ENCODE results near the gene SH3RF3. TPM values are rescaled to one million over a fixed set of nuclear protein-coding genes. Genes with fewer than 3 reads are reported as not detected.

SH3RF3 gene
- total RNA-seq, 4 donors from 2014 or later: 2.8 to 5.7 (median 3.0) TPM

DNA sequence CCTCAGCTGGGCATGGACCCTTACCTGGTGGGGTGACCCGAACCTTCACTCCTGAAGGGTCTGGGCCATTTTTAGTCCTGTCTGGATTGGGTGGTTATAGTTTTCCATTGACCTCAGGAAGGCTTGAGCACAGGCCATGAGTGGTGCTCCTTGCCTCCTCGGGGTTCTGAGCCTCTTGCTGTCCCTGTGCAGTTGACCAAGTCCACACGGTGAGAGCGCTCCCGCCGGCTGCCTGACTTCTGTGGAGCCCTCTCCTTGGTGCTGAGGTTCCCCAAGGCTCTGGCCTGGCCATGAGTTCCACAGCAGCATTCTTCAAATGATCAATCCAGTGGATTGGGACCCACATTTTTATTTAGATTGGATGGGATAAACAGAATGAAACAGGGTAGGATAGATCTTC lies 325.3 kb downstream of the SH3RF3 start:
- Histone ChIP-seq H3K36me3 (no peaks in the 10 kb centered on the region), H3K27ac (no peak overlapping the region), H3K9me3 (no peaks in the 10 kb centered on the region), H3K4me1 (peaks cover 32 to 34% of the 10 kb centered on the region in 2 donors), H3K4me3 (no peak overlapping the region), H3K27me3 (no peaks in the 10 kb centered on the region)
- ATAC-seq: no peak
- in situ Hi-C loops (cut with MboI; ENCODE audit: low sequenced_read_pairs in 4 of 4) (no loop called here), intact Hi-C loops (cut with DNase I; ENCODE audit: low total_unique reads) (loop anchor here (5.0 kb wide), 1 partner anchor 43 kb away; no protein-coding TSS in a partner anchor)
- no peak for TF ChIP-seq POLR2A (IDR thresholded peaks at IDR 0.05)
- TF ChIP-seq, protein P1, sequence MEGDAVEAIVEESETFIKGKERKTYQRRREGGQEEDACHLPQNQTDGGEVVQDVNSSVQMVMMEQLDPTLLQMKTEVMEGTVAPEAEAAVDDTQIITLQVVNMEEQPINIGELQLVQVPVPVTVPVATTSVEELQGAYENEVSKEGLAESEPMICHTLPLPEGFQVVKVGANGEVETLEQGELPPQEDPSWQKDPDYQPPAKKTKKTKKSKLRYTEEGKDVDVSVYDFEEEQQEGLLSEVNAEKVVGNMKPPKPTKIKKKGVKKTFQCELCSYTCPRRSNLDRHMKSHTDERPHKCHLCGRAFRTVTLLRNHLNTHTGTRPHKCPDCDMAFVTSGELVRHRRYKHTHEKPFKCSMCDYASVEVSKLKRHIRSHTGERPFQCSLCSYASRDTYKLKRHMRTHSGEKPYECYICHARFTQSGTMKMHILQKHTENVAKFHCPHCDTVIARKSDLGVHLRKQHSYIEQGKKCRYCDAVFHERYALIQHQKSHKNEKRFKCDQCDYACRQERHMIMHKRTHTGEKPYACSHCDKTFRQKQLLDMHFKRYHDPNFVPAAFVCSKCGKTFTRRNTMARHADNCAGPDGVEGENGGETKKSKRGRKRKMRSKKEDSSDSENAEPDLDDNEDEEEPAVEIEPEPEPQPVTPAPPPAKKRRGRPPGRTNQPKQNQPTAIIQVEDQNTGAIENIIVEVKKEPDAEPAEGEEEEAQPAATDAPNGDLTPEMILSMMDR (IDR thresholded peaks at IDR 0.05 in 4 of 5, conservative IDR thresholded peaks at IDR 0.05 in 1 of 5): no peak
- DNase-seq: no peak

- Histone ChIP-seq H3K27ac (no peak overlapping the region), H3K4me1 (peaks cover 31 to 33% of the 10 kb centered on the region in 2 donors), H3K4me3 (no peak overlapping the region), H3K9me3 (no peaks in the 10 kb centered on the region), H3K36me3 (no peaks in the 10 kb centered on the region), H3K27me3 (no peaks in the 10 kb centered on the region)
- ATAC-seq: no peak
- intact Hi-C loops (cut with DNase I; ENCODE audit: low total_unique reads) (loop anchor here (5.0 kb wide), 1 partner anchor 42 kb away; no protein-coding TSS in a partner anchor), in situ Hi-C loops (cut with MboI; ENCODE audit: low sequenced_read_pairs in 4 of 4) (no loop called here)
- DNase-seq: no peak
- TF ChIP-seq, protein P1 (IDR thresholded peaks at IDR 0.05 in 4 of 5, conservative IDR thresholded peaks at IDR 0.05 in 1 of 5): no peak
- no peak for TF ChIP-seq POLR2A (IDR thresholded peaks at IDR 0.05)
Measured at GRCh38 chr2:109454765-109455394, 325.9 kb downstream of the SH3RF3 start.

- no peak for DNase-seq
- H3K4me3 ChIP-seq: no peak overlapping the region
- no peak overlapping the region for H3K27ac ChIP-seq
- no peaks in the 10 kb centered on the region for H3K27me3 ChIP-seq
- intact Hi-C loops (cut with DNase I; ENCODE audit: low total_unique reads): no loop called here
- no peaks in the 10 kb centered on the region for H3K36me3 ChIP-seq
- in situ Hi-C loops (cut with MboI; ENCODE audit: low sequenced_read_pairs in 4 of 4): no loop called here
- H3K4me1 ChIP-seq: peaks cover 22 to 25% of the 10 kb centered on the region in 2 donors
- H3K9me3 ChIP-seq: no peaks in the 10 kb centered on the region
- no peak for TF ChIP-seq POLR2A (IDR thresholded peaks at IDR 0.05)
- TF ChIP-seq, protein P1 (IDR thresholded peaks at IDR 0.05 in 4 of 5, conservative IDR thresholded peaks at IDR 0.05 in 1 of 5): no peak
- ATAC-seq: no peak
Measured at GRCh38 chr2:109455731-109456691, 327.0 kb downstream of the SH3RF3 start.

DNA sequence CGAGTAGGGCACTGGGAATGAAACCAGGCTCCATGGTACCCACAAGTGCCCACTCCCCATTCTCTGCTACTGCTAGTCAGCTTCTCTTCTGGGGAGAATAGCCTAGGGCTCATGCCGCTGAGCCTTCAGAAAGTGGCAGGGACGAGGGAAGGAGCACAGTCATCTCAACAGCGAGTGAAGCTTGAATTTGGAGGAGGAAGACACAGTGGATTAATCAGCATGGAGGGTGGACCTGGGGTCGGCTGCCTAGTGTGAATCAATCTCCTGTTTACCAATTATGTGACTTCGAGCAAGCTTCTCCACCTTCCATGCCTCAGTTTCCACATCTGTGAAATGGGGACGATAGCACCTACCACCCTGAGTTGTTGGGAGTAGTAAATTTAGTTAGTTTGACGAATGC lies 327.8 kb downstream of the SH3RF3 start:
- Histone ChIP-seq H3K27ac (no peak overlapping the region), H3K4me3 (no peak overlapping the region), H3K9me3 (no peaks in the 10 kb centered on the region), H3K36me3 (no peaks in the 10 kb centered on the region), H3K4me1 (peaks cover 14 to 19% of the 10 kb centered on the region in 2 donors), H3K27me3 (no peaks in the 10 kb centered on the region)
- no peak for DNase-seq
- TF ChIP-seq, protein P1 (IDR thresholded peaks at IDR 0.05 in 4 of 5, conservative IDR thresholded peaks at IDR 0.05 in 1 of 5): no peak
- no peak for TF ChIP-seq POLR2A (IDR thresholded peaks at IDR 0.05)
- in situ Hi-C loops (cut with MboI; ENCODE audit: low sequenced_read_pairs in 4 of 4): no loop called here
- intact Hi-C loops (cut with DNase I; ENCODE audit: low total_unique reads): no loop called here
- no peak for ATAC-seq
